NCI-H2227 (cell line): ENCODE measurements around the gene S100A9.

Source experiments
- DNase-seq: peaks from one replicate; lab custom pipeline; 2025; ENCODE audit not compliant: unreplicated experiment; lab: John Stamatoyannopoulos, UW

S100A9 gene

GRCh38 chr1:153359241-153359640 lies 1.6 kb downstream of the S100A9 start:
- no peak for DNase-seq

- no peak for DNase-seq
Observed at GRCh38 chr1:153360190-153360589, 2.5 kb downstream of the S100A9 start.

DNA sequence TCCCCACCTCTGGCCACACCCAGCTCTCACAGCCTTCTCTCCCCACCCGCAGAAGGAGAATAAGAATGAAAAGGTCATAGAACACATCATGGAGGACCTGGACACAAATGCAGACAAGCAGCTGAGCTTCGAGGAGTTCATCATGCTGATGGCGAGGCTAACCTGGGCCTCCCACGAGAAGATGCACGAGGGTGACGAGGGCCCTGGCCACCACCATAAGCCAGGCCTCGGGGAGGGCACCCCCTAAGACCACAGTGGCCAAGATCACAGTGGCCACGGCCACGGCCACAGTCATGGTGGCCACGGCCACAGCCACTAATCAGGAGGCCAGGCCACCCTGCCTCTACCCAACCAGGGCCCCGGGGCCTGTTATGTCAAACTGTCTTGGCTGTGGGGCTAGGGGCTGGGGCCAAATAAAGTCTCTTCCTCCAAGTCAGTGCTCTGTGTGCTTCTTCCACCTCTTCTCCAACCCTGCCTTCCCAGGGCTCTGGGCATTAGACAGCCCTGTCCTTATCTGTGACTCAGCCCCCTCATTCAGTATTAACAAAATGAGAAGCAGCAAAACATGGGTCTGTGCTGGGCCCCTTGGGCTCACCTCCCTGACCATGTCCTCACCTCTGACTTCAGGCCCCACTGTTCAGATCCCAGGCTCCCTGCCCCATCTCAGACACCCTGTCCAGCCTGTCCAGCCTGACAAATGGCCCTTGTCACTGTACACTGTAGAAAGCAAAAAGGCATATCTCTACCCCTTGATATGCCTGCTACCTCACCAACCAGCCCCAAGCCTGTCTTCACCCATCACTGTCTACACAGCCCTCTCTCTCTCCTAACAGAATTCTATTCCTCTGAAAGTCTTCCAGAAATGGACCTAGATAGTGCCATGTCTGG lies 3.2 kb downstream of the S100A9 start:
- DNase-seq: no peak

GRCh38 chr1:153361480-153362109 lies 3.9 kb downstream of the S100A9 start:
- no peak for DNase-seq

DNA sequence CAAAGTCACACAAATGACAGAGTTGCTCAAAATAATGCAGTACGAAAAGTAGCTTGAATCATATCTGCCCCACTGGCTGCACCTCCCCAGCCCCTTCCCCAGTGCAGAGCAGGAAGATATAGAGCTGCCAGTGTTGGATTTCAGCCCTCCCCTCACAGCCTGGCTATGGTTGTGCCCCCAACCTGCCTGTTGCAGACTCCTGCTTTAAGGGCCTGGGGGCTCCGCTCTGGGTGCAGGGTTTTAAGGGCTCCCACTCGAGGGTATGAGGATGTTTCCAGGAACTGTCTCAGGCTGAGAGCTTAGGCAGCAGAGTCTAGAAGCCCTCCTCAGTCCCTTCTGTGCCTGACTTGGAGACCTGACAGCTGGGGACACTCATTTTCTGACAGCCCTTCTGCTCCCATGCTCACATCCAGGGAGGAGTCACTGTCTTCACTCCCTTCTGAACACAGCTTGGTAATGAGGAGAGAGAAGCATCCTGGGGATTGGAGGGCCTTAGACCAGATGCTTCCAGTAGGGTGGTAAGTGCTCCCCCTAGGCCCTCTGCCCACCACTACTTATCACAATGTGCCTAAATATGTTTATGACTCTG lies 4.6 kb downstream of the S100A9 start:
- DNase-seq: no peak

DNA sequence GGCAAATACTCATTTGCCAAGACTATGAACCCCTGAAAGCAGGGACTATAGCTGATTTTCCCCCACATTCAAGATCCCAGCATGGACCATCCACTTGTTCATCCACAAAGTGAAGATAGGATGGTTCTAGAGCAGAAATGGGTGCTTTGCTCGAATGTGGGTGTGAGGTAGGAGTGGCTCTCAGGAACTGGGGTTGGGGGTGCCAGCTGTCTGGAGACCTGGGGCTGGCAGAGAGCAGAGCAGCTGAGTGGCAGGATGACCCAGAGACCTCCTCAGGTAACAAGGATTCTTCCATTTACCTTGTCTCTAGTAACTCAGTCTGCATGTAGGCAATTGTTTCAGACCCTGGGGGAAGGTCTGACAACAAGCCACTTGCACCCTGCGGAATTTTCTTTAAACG lies 6.0 kb downstream of the S100A9 start:
- no peak for DNase-seq

- DNase-seq: no peak
Observed at GRCh38 chr1:153364156-153364555, 6.5 kb downstream of the S100A9 start.

DNA sequence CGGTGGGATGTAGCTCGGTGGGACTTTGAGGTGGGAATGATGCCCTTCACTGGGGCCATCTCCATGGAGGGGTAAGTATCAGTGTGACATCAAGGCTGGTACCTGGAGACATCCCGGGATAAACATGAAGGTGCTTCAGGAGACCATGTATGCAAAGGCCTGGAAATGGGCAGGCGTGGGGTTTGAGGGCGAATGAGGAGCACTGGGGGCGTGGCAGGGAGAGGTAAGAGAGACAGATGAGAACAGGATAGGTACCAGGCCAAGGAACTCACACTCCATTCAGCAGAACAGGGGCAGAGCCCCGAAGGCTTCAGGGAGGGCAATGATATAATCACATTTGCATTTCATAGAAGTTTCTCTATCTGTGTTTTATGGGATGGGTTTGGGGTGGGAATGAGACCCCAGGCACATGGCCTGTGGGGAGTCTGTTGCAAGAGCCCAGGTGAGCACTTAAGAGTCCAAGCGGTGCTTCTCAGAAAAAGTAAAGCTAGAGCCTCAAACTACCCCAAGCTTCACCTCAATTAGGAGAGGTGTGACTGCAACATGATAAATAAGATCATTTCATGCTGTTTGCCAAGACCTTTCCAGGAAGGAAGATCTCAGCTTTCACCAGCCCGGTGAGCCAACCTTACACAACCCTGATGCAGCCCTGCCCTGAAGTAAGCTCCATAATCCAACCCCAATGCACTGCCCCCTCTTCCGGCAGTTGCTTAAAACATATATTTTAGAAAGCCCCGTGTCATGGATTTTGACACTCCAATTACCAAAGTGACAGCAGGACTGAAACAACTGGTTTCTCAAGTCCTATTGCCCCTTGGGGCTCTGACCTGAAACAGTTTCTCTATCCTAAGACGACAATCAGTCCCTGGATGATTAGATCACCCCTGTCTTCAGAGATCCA lies 7.4 kb downstream of the S100A9 start:
- no peak for DNase-seq

DNA sequence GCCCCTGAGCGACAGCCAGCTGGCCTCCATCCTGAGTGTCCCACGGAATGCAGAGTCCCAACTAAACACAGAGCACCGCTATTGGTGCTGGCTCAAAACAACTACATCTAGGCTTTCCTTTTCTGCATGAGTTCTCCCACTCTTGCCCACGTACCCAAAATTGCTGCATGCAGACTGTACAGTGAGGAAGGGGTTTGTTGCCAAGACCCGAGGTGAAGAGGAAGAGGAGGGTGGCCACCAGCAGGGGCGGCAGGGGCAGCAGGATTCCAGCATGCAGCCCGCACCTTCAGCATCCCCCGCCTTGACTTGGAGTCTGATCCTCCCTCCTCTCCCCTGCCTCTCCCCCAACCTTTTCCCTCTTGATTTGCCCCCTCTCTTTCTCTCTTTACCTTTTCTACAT lies 8.0 kb downstream of the S100A9 start:
- DNase-seq: no peak

DNA sequence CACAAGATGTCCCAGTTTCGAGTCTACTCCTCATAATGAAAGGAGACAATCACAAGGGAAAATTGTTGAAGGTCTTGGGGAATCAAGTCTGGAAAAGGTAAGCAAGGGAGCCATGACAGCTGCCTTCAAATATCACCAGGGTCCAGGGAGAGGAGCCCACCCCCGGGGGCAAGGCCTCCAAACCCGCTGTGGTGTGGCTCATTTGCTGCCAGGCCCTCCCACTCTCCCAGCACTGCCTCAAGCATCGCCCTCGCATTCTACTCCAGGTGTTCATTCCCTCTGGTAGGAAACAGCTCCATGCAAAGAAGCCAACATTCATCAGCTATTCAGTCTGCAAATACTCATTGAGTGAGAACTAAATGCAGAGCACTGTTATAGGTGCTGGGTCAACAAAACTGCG lies 8.6 kb downstream of the S100A9 start:
- no peak for DNase-seq

DNA sequence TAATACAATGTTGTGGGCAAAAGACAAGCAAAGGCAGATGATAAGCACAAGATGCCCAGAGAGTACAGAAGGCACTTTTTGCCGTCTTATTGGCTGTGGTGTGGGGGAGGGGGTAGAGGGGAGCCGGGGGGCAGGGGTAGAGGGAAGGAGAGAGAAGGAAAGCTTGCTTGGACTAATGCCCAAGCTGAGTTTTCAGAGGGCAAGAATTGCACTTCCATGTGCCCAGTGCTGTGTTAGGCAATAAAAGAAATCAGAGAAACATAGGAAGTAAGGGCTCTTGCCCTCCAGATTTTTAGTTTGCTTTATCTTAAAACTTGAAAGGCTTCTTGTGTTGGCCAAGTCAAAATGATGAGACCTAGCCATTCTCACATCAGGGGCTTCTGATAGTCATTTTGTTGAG lies 9.4 kb downstream of the S100A9 start:
- no peak for DNase-seq

GRCh38 chr1:153368495-153368894 lies 10.8 kb downstream of the S100A9 start:
- DNase-seq: no peak

GRCh38 chr1:153370146-153370545 lies 12.5 kb downstream of the S100A9 start:
- DNase-seq: no peak

- DNase-seq: no peak
Observed at GRCh38 chr1:153371231-153371630, 13.6 kb downstream of the S100A9 start.

DNA sequence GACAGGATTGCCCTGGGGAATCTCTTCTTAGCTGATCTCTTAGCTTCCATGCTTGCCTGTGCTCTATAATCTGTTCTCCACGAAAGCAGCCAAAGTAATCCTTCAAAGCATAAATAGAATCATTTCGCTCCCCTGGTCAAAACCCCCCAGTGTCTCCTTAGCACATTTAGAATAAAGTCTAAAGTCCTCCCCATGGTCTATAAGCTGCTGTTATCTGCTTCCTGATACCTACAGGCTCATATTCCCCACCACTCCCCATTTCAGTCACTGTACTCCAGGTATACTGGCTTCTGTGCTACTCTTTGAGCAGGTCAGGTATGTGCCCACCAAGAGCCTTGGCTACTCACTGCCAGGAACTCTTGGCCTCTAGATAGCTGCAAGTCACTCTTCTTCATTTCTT lies 14.9 kb downstream of the S100A9 start:
- DNase-seq: no peak

DNA sequence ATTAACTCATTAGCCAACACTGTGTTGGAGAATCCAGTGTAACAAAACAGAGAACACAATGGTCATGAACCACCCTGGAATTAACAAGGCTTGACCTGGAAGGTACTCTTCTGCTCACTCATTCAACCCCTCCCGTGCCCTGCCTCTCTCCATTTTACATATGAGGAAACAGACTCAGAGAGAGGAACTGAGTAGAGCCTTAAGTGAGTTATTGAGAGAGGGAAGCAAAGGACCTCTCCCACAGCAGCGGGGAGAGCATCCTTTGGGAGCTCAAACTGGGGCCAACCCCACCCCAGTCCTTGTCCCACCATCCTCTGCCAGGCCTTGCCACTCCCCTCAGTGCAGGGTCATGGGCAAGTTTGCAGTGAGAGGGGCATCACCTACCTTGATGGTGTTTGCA lies 16.4 kb downstream of the S100A9 start:
- no peak for DNase-seq

DNA sequence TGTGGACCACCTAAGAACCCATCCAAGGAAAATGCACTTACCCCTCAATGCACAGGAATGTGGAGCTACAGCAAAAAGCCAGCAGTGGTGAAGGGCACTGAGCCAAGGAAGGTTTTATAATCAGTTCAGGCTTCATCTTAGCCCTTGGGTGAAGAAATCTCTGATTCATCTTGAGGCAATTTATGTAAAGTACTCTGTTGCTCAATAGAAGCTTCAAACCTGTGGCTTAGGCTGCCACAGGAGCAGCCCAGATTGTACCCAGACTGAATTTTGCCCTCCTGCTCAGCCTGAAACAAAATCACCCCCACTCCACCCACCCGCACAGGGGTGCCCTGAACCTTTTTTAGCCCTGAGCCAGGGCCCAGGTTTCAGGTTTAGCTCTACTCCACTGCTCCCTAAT lies 17.9 kb downstream of the S100A9 start, which contains the start of gene S100A12:
Gene S100A12, minus strand, starts transcription at position 111 of the 400 bp plus-strand sequence. CDS start 1,029 bp downstream, outside the sequence.
- DNase-seq: no peak

DNA sequence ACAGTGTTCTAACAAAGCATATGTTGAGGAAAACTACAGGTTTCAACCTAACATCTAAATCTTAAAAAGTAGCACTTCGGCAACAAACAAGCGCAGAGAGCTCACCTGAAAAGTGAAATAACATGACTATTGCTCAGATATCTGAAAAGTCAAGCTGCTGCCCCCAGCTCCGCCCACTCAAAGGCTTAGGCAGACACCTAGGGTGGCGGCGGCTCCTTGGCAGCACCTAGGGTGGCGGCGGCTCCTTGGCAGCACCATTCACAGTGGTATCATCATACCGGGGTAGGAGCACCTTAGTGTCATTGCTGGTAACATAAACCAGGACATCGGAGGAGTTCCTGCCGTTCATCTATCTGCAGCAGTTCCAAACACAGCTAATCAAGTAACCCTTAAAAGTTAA lies 21.9 kb downstream of the S100A9 start:
- DNase-seq: no peak

GRCh38 chr1:153380711-153381110 lies 23.1 kb downstream of the S100A9 start:
- DNase-seq: no peak

DNA sequence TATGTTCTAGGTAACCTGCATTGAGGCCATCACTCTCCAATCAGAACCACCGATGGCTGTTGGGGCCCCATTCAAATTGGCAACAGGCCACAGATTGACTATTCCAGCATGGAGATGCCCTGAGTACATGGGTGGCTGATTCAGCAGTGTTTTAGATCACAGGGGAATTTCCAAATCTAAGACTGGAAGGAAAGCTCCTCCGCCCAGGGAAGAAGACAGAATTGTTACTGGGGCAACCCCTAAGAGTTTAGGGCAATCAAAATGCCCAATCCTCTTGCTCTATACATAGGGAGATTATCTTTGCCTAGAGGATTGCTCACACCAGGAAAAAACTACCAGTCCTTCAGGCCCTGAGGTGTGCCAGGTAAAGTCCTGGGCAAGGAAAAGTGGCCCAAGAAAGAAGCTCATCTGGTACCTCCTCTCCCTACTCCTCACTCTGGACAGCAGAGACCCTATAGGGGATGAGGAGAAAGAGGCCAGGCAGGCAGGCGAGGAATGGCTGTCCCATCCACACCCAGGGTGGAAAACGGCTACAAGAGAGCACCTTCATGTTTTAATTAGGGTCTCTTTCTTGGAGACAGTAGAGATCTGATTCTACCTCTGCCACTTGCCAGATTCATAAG lies 27.4 kb downstream of the S100A9 start:
- no peak for DNase-seq

DNA sequence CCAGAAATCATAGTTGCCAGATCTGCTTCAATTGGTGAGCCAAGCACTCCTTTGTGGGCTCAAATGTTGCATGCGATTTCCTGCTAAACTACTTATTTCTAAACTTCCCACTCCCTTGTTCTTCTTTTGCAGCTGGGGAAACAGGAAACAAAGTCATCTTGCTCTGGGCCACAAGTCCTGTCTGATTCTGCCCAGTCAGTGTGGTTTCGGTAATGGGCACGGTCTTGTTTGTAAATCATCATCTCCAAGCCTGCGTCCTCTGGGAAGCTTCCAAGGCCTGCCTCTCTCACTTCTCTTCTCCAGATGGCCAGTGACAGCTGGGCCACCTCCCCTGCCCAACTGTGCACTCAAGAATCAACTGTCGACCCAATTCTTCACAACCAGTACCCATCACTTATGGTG lies 28.8 kb downstream of the S100A9 start:
- DNase-seq: no peak
